Progenitor cell of endocrine pancreas (in vitro differentiated cells): ENCODE results near the gene RUNX1. TPM values are rescaled to one million over a fixed set of nuclear protein-coding genes. Genes with fewer than 3 reads are reported as not detected.

Experiments
- DNase-seq: peaks from one replicate; pipeline ENCODE4 v3.0.0; 2021; ENCODE audit warnings: low spot score; ENCODE audit not compliant: unreplicated experiment
- H3K27ac Mint-ChIP-seq: 2 replicates; pipeline ENCODE4 v1.8.0; 2021; ENCODE audit warnings: mild to moderate bottlenecking, moderate library complexity, mixed read lengths
- H3K27me3 Mint-ChIP-seq: 2 replicates; pipeline ENCODE4 v1.8.0; 2021; ENCODE audit warnings: mixed read lengths
- H3K36me3 Mint-ChIP-seq: 2 replicates; pipeline ENCODE4 v1.8.0; 2022; ENCODE audit warnings: mixed read lengths; ENCODE audit not compliant: insufficient read depth
- H3K4me1 Mint-ChIP-seq: 2 replicates; pipeline ENCODE4 v1.8.0; 2021; ENCODE audit warnings: low read depth, mixed read lengths
- H3K4me3 Mint-ChIP-seq: 2 replicates; pipeline ENCODE4 v1.8.0; 2021; ENCODE audit warnings: low read depth, mild to moderate bottlenecking, moderate library complexity, mixed read lengths
- H3K9me3 Mint-ChIP-seq: 2 replicates; pipeline ENCODE4 v1.8.0; 2021; ENCODE audit warnings: low read depth, mixed read lengths
- total RNA-seq: library from RNA; stranded (reverse); gene quantifications from 2 replicates; pipeline ENCODE4 v1.2.1, GENCODE V29; 2021
- TF ChIP-seq, protein P1 (sequence below): fragments of 200-600 bp; sonication (generic); IDR thresholded peaks from one replicate; pipeline ENCODE4 v1.5.0; 2021; ENCODE audit warnings: antibody characterized with exemption, mild to moderate bottlenecking; ENCODE audit not compliant: unreplicated experiment

The RUNX1 gene
- total RNA-seq, 1 donor from 2014 or later, result 7.1 TPM

DNA sequence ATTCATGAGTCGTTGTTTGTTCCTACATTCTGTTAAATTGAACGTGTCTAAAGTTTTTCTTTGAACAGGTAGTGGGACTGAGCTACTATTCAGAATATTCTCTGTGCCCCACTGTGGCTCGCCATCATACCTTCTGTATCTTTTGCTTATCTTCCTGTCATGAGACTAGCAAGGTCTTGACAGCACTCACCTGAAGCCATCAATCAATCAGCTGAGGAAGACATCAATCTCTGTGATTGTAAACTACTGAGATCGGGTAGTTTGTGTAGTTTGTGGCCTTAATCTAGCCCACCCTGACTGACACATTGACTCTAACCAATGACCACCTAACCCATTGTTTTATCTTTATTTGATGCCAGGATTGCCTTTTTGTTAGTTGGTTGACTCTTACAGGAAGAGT lies 17.7 kb upstream of the RUNX1 start:
- Mint-ChIP-seq H3K27me3 (peaks cover 4% of the 10 kb centered on the region), H3K9me3 (peaks cover 3% of the 10 kb centered on the region), H3K4me1 (no peaks in the 10 kb centered on the region), H3K36me3 (no peaks in the 10 kb centered on the region), H3K4me3 (no peak overlapping the region), H3K27ac (no peak overlapping the region)
- TF ChIP-seq, protein P1, sequence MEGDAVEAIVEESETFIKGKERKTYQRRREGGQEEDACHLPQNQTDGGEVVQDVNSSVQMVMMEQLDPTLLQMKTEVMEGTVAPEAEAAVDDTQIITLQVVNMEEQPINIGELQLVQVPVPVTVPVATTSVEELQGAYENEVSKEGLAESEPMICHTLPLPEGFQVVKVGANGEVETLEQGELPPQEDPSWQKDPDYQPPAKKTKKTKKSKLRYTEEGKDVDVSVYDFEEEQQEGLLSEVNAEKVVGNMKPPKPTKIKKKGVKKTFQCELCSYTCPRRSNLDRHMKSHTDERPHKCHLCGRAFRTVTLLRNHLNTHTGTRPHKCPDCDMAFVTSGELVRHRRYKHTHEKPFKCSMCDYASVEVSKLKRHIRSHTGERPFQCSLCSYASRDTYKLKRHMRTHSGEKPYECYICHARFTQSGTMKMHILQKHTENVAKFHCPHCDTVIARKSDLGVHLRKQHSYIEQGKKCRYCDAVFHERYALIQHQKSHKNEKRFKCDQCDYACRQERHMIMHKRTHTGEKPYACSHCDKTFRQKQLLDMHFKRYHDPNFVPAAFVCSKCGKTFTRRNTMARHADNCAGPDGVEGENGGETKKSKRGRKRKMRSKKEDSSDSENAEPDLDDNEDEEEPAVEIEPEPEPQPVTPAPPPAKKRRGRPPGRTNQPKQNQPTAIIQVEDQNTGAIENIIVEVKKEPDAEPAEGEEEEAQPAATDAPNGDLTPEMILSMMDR, result no peak
- DNase-seq, result no peak

DNA sequence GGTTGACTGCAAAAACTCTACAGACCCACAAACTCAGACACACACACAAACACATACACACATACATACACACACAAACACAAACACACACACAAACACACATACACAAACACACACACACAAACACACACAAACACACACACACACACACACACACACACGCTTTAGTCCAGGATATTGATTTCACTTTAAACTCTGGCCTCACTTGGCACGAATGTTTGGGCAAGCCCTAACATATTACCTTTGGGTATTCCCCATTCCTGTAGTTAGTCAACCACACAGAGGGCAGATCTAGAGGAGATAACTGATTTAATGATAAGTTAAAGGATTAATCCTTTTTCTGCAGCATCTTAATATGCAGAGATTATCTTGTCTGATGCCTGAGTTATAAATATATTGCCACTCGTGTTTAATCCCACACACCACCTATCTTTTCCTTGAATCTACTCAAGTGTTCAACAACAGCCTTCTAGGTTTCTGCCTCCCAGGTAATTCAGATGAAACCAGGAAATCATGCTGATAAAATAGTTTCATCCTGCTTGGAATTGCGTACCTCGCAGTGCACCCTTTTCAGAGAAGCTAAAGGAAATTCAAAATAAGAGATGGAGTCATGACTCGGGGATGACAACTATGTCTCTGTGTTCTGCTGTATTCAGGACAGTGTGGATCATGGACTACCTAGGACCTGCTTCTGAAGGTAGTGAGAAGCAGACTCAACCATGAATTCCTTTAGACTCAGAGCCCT lies 14.5 kb upstream of the RUNX1 start:
- DNase-seq, result no peak
- Mint-ChIP-seq H3K4me1 (no peaks in the 10 kb centered on the region), H3K27ac (no peak overlapping the region), H3K9me3 (peaks cover 3% of the 10 kb centered on the region), H3K36me3 (no peaks in the 10 kb centered on the region), H3K27me3 (peaks cover 12% of the 10 kb centered on the region), H3K4me3 (no peak overlapping the region)
- TF ChIP-seq, protein P1, result no peak

GRCh38 chr21:35062016-35062415 lies 12.9 kb upstream of the RUNX1 start:
- TF ChIP-seq, protein P1, result no peak
- peaks cover 12% of the 10 kb centered on the region for H3K27me3 Mint-ChIP-seq

DNA sequence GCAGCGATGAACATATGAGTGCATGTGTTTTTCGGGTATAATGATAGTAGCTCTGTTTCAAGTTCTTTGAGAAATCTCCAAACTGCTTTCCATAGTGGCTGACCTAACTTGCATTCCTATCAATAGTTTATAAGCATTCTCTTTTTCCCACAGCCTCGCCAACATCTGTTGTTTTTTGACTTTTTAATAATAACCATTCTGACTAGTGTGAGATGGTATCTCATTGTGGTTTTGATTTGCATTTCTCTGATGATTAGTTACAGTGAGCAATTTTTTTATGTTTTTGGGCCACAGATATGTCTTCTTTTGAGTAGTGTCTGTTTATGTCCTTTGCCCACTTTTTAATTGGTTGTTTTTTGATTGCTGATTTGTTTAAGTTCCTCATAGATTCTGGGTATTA lies 10.6 kb upstream of the RUNX1 start:
- Mint-ChIP-seq H3K4me3 (no peak overlapping the region), H3K36me3 (no peaks in the 10 kb centered on the region), H3K4me1 (no peaks in the 10 kb centered on the region), H3K9me3 (no peaks in the 10 kb centered on the region), H3K27me3 (peaks cover 8% of the 10 kb centered on the region), H3K27ac (no peak overlapping the region)
- no peak for DNase-seq
- TF ChIP-seq, protein P1, result no peak

More at GRCh38 chr21:35062016-35062415, 12.9 kb upstream of the RUNX1 start:
- no peak overlapping the region for H3K27ac Mint-ChIP-seq
- peaks cover 3% of the 10 kb centered on the region for H3K9me3 Mint-ChIP-seq
- no peak overlapping the region for H3K4me3 Mint-ChIP-seq
- H3K4me1 Mint-ChIP-seq, result no peaks in the 10 kb centered on the region
- DNase-seq, result no peak
- no peaks in the 10 kb centered on the region for H3K36me3 Mint-ChIP-seq

DNA sequence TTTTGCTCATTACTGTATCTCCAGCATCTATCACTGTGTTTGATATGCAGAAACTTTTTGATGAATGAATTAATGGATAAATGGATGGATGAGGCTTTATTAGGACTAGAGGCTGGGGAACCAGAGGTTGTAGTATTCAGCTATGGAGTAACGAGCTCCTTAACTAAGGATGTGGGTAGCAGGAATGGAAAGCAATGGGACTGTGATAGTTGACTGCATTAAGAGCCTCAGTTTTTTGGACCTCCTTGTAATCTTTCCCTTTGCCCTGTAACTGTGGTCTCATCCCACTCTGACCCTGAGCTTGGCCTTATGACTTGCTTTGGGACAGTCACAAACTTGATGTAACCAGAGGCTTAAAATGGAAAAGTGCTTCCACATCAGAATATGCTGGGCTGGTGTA lies 9.0 kb upstream of the RUNX1 start:
- no peak overlapping the region for H3K27ac Mint-ChIP-seq
- H3K4me1 Mint-ChIP-seq, result no peaks in the 10 kb centered on the region
- no peak overlapping the region for H3K4me3 Mint-ChIP-seq
- no peak for DNase-seq
- H3K36me3 Mint-ChIP-seq, result no peaks in the 10 kb centered on the region
- no peaks in the 10 kb centered on the region for H3K9me3 Mint-ChIP-seq
- H3K27me3 Mint-ChIP-seq, result peaks cover 8% of the 10 kb centered on the region
- TF ChIP-seq, protein P1, result no peak
